Measurements from ENCODE around the gene PORCN.
A peak's percentile ranks its signal among the peaks of the same experiment; 100 is the strongest.

Gene PORCN

DNA sequence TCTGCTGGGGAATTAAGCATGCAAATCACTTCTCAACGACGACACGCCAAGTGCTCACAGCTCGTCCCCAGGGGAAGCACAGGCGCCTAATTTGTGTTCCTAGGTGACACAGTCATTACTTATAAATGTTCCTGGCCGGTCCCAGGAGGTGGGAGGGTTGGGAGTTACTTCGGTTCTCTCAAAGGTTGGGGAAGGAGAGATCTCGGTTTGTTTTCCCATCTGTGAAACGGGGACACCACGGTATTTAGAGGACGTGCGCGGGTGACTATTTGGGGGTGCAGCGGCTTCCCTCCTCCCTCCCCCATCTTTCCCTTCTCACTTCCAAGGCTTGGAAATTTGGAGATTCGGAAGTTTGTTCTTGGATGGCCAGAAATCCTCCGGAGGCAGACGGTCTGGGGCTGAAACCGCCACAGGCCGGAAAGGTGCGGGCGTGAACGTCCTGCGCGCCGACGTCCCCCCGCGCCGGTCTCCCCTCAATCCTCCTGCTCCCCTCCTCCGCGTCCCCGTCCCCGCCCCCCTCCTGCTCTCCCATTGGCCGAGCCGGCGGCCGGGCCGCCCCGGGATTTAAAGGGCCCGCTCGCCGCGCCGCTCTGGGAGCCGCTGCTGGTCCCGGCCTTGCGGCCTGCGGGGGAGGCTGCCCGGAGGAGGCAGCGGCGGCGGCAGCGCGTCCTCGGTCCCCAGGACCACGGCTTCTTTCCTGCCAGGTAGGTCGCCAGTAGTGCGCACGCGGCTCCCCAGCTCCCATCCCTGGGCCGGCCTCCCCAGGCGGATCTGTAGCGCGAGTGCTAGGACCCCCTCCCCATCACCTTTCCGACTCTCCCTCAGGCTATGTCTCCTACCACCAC is at the start of gene PORCN:
Gene PORCN, plus strand, starts transcription at position 593 of the 845 bp plus-strand sequence. CDS start 829 bp downstream, outside the sequence.
- peak; percentile 46 to 62 for DNase-seq (ENCODE audit: low read depth in 2 of 2, low spot score in 1 of 2)

DNA sequence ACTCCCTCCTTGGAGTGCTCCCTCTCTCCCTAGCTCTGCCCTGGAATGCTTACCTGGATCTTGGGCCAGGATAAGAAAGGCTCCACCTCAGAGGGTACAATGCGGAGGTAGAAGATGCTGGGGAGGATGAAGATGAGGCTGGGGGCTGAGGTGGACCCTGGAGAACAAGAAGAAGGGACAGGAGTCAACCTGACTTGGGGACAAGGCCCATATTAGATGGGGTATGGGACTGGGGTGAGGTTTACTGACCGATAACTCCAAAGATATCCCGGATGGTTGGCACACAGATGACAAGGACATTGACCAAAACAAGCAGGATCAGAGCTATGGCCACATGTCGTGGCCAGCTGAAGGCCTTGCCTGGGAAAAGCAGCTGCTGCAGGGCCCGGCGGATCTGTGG is 49.3 kb upstream of the PORCN start:
- no peak for DNase-seq (ENCODE audit: low read depth in 2 of 2, low spot score in 1 of 2)

DNA sequence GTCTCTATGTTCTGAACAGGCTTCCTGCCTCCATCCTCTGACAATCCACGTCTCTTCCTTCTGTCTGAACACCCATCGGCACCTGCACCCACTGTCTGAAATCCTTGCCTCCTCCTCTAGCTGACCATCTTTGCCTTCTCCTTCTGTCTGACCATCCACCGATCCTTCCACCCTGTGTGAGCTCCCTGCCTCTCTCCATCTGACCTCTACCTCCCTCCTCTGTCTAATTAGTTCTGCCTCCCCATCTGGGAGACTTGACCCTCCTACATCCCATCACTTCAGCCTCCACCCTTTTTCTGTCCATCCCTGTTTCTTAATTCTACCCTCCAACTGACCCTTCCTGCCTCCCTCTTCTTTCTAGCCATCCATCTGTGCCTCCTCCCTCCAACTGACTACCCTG is 48.8 kb upstream of the PORCN start:
- DNase-seq (ENCODE audit: low read depth in 2 of 2, low spot score in 1 of 2): no peak

DNA sequence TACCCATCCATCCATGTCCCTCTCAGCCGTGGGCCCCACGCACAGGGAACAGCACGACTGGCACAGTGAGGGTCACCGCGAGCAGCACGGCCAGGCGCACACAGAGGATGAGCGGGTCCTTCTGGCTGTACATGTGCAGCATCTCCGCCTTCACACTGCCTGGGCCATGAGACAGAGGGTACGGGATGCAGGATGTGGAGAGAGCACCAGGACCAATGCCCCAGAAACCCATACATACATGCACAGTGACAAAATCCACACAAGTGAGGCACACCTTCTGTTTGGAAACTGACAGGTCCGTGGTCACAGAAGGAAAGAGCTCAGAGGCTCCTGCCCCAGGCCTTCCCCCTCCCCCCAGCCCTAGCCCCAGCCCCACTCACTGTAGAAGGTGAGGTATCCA is 48.2 kb upstream of the PORCN start:
- DNase-seq (ENCODE audit: low read depth in 2 of 2, low spot score in 1 of 2): no peak

DNA sequence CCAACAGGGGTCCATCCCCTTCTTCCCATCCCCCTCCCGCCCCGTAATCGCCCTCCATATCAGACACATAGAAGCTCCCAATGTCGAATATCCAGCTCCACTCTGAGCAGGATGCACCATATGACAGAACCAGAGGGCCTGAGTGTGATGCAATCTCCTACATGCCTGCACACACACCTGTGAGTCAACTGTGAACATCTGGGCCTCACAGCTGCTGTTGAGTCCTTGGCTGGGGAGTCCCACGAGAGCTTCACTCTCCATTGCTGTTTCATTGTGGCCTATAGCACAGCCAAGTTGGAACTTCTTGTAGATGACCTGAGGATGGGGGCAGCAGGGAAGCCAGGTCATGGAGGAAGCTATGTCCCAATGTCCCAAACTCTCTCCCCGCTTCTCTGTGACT is 47.0 kb upstream of the PORCN start:
- no peak for DNase-seq (ENCODE audit: low read depth in 2 of 2, low spot score in 1 of 2)

DNA sequence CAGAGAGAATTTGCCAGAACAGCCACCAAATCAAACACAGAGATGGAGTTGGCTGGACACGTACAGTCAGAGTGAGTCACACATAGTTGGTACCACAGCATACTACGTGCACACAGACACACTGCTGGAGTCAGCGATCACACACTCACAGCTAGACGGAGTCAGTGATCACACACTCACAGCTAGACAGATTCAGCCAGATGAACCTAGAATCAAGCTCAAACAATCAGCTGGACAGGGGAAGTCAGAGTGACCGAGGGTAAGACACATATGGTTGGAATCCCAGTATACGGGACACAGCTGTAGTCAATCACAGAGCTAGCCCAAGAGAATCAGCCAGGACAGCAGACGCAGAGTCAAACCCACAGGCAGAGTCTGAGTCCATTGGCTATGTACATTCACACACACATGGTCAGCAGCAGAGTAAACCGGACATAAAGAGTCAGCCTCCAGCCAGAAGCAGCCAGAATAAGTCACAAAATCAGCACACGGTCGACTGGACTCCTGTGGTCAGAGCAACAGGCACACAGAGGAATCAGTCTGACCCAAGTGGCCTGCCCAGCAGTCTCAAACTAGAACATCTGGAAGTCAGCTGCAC is 43.4 kb upstream of the PORCN start:
- DNase-seq (ENCODE audit: low read depth in 2 of 2, low spot score in 1 of 2): no peak

DNA sequence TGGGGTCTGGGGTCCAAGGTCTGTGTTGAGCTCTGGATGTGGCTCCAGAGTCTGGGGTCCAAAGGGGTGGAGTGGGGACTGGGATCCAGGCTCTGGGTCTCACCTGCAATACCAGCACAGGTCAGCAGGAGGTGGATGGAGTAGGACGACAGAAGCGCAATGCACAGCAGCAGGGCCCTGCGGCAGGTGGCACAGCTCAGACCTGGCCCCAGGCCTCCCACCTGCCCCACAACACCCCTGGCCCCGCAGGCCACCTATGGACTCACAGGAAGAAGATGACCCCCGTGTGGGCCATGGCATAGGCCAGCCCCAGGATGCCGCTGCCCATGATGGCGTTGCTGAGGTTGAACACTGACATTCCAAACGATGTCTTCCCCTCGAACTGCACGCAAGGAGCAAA is 42.1 kb upstream of the PORCN start:
- DNase-seq (ENCODE audit: low read depth in 2 of 2, low spot score in 1 of 2): no peak

DNA sequence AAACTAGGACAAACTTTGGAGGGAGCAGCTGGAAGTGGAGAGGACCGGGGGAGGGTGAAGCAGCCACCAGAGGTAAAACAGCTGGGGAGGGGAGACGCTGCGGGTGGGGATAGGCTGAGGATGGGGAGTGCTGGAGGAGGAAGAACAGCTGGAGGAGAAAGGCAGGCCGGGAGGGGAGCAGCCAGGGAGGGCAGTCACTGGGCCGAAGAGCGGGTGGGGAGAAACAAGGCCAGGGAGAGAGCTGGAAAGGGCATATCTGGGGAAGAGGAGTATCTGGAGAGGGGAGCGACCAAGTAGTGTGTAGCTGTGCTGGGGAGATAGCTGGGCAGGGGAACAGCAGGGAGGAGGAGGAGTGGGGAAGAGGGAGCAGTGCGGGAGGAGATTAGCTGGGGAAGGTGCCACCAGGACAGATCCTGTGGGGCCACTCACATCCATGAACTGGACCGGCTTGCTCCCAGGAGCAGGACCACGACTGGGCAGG is 41.5 kb upstream of the PORCN start:
- DNase-seq (ENCODE audit: low read depth in 2 of 2, low spot score in 1 of 2): no peak

DNA sequence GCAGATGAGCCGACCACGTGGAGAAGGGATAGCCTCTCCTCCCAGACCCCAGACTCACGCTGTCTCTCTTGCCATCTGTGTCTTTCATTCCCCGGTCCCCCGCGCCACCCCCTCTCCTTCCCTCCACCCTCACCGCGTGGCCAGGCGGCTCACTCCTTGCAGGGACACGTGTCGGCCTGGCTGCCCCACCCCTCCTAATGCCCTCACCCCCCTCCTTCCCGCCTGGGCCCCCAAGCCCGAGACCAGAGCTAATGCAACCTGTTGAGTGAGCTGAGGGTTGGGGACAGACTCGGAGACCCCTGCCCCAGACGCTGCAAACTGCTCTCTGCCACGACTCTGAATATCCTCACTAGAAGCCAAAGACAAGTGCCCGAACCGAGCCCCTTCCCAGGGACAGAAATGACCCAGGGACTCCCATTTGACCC is 40.5 kb upstream of the PORCN start:
- DNase-seq (ENCODE audit: low read depth in 2 of 2, low spot score in 1 of 2): no peak

DNA sequence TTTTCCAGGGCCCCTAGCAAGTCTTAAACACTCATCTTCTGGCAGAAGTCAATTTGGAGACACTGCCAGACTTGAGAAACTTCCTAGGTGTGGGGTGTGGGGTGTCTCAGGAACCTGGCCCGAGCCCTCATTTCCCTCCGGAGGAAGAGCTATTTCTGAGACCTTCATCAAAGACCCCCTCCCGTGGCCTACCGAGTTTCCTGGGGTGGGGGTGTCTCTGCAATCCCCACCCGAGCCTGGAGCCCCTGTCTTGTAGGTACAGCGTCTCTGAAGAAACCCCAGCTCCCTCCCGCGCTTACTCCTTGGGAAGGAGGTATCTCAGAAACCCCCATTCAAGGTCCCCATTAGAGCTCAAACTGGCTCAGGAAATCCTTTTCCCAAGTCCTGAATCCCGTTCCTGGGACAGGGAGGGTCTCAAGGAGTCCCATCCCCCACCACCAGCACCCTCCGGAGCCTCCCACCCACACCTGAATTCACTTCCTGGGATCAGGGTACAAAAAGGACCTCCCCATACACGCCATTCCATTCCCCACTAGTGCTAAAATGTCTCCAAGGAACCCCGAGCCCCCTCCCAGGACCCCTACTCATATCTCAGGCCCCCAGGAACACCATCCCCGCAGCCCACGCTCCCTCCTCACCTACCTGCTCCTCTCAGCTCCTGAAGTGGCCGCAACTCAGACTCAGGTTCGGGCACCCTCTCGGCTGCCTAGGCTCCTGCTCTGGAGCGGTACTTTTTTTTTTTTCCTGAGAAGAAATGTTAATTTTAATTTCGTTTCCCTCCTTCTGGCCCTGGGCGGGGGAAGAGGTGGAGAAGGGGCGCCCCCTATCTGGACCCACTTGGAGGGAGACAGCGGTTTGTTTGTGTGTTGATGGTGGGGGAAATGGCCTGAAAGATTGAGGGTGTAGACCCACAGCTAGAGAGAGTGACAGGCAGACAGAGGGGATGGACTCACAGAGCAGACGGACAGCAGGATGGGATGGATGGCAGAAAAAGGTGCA is 39.8 kb upstream of the PORCN start:
- no peak for DNase-seq (ENCODE audit: low read depth in 2 of 2, low spot score in 1 of 2)

DNA sequence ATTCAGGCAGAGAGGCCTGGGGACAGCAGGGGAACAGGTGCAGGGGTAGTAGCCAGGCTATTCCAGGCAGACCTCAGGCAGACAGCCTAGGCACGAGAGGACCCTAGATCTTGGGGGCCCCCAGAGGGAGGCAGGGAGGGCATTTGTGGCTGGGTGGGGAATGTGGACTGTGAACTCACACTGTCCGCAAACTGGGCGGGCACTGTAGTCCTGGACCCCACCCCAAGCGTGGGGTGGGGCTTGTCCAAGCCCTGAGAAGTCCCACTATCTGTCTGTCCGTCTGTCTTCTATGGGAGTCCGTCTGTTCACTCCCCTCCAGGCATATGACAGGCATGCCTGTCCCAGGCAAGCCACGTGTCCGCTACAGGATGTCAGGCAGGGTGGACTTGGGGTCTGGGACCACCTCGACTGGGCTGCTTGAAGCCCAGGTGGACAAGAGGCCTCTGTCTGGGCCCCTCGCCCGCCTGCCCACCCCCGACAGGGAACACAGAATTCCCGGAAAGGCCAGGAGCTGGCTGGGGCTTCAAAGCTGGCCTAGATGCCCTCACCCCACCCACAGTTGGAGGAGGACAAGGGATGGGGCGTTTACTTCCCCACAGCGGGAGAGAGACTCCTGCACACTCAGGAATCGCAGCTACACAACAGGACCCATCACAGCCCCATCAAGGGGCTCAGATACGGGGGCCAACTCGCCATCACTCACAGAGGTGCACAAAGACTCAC is 38.5 kb upstream of the PORCN start, which contains the start of gene SLC38A5:
Gene SLC38A5, minus strand, starts transcription at position 151 of the 723 bp plus-strand sequence. CDS start 2,336 bp downstream, outside the sequence.
- DNase-seq (ENCODE audit: low read depth in 2 of 2, low spot score in 1 of 2): no peak

DNA sequence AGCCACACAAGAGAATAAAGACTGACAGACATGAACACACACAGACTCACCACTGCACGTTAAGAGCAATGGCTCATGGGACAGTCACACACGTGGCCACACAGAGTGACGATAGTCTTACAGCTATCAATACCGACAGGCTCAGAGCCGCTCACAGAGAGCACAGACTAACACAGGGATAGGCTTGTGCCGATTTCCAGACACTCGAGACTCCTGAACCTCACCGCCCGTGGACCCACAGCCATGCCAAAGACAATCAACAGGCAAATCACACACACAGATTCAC is 38.0 kb upstream of the PORCN start:
- DNase-seq (ENCODE audit: low read depth in 2 of 2, low spot score in 1 of 2): no peak

DNA sequence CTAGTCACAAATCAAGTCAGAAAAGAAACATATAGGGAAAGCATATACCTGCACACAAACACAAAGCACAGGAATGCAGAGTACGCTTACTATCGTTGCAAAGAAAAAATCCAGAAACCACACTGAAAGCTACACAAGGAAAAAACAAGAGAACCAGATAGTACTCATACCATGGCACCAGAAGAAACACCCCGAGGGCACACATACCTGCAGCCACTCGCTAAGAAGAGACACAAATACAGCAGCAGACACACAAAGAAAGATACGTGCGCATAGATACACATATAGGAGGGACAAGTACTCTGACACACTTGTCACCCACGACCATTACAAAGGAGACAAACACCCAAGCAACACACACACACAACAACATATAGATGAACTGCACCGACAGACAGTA is 37.3 kb upstream of the PORCN start:
- DNase-seq (ENCODE audit: low read depth in 2 of 2, low spot score in 1 of 2): no peak

DNA sequence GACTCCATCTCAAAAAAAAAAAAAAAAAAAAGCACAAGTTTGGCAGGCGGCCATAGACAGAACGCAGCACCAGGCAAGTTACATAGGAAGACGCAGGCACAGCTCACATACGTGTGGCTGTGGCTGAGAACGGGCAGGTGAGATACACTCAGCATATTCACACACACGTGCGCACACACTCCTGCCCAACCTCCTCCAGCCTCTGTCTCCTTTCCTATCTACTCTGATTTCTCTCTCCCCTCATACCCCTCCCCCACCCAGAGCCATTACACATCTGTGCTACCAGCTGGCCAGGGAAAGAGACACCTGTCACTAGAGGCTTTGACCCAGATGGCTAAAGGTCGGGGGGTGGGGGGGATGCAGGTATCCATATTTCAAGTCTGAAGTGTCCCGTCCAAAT is 36.6 kb upstream of the PORCN start:
- DNase-seq (ENCODE audit: low read depth in 2 of 2, low spot score in 1 of 2): no peak

DNA sequence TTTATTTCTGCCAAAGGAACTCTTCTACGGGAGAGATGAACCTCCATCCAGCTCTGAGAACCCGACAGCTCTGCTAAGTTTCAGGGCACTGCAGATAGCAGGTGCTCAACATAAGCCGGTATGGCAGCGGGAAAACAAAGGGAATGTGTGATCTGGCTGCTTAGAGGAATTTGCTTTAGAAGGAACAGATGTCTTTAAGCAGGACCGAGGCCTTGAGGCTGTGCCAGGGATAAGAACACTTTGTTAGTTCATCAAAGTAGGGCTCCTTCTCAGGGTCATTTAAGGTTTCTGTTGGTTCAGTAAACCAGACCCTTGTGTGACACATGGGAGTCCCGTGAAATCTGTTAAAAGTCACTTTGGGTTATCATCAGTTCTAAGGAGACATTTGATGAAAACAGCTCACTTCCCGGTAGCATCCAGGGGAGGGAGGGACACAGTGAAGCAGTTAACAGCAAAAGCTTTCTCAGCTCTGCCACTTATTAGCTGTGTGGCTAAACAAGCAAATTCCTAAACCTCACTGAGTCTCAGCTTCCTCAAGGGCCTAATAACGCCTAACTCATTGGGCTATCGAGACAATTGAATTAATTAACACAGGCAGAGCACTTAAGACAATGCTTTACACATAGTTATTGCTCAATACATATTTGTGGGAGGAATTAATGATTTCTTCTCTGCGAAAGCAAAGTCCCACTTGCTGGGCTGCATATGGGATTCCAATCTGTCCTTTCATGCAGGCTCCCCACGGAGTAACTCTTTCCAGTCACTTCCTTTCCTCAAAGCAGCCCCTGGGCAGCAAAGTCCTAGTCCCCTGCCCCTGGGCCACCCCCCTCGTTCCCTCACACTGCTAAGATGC is 35.7 kb upstream of the PORCN start:
- no peak for DNase-seq (ENCODE audit: low read depth in 2 of 2, low spot score in 1 of 2)

DNA sequence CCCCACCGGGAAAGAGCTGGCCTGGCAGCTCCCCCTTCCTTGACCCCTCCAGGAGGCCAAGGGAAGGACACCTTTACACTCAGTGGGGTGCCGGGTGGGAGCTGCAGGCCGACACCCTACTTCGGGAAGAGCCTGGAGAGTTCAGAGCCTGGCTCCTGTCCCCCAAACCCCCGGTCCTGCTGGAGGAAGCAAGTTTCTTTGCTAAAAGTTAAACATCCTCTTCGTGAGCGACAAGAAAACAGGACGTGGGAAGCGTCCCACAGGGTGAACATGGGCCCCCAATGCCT is 35.1 kb upstream of the PORCN start:
- no peak for DNase-seq (ENCODE audit: low read depth in 2 of 2, low spot score in 1 of 2)

DNA sequence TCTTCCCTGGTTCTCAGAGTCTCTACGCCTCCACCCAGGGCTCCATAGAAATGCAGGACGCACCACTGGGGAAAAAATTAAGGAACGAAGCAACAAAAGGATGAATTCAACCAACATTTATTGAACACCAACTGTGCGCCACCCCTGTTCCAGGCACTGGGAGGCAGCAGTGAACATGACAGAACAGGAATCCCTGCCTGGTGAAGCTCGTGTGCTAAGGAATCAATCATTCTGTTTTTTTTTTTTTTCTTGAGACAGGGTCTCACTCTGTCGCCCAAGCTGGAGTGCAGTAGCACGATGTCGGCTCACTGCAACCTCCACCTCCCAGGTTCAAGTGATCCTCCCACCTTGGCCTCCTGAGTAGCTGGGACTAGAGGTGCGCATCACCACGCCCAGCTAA is 34.7 kb upstream of the PORCN start:
- DNase-seq (ENCODE audit: low read depth in 2 of 2, low spot score in 1 of 2): no peak

DNA sequence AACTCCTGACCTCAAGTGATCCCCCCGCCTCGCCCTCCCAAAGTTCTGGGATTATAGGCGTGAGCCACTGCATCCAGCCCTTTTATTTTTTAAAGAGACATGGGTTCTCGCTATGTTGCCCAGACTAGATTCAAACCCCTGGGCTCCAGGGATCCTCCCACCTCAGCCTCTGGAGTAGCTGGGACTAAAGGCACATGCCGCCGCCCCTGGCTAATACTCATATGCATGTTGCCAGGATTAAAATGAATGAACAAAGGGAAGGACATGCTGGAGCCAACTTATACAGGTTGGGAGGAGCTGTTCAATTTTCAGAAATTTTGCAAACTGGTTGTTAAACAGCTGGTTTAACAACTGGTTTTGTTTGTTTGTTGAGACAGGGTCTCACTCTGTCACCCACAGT is 34.2 kb upstream of the PORCN start:
- DNase-seq (ENCODE audit: low read depth in 2 of 2, low spot score in 1 of 2): no peak

DNA sequence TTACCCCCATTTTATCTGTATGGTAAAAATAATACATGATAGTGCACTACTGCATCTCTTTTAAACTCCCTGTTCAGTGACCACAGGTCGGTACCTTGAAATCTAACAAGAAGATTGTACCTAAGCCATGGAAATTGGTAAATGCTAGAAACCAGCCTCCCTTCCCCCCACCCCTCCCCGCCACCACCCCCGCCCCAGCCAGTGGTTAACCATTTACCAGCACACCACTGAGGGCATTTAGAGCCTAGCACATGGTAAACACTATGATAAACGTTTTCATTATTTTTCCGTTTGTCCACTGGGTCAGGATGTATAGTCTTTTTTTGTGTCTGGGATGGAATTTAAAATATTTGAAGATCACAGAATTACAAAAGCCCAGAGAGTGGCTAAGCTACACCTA is 33.5 kb upstream of the PORCN start:
- DNase-seq (ENCODE audit: low read depth in 2 of 2, low spot score in 1 of 2): no peak
